Fibroblast of villous mesenchyme (primary cell): Measurements from ENCODE around the gene CYTH1. TPM values are rescaled to one million over a fixed set of nuclear protein-coding genes. Genes with fewer than 3 reads are reported as not detected.
"Not testable (repeated sequence)": the region's sequence is repeated elsewhere in the genome, so short reads cannot be mapped to it uniquely, and the experiment has no call there.

ENCODE experiments used
- DNase-seq: peaks from one replicate; pipeline ENCODE4 v3.0.0-alpha.2; 2010; ENCODE audit warnings: low read depth
- H3K4me3 ChIP-seq: 2 replicates; pipeline ENCODE4 v1.5.1; 2011; ENCODE audit warnings: low read depth, mild to moderate bottlenecking, low read length
- CTCF ChIP-seq: IDR thresholded peaks from 2 replicates; pipeline ENCODE4 v1.5.1; 2012; ENCODE audit warnings: low read depth, mild to moderate bottlenecking, low read length; ENCODE audit not compliant: insufficient read depth
- total RNA-seq: library from RNA; depleted of rRNA; stranded (reverse); fragments of >200 nt; gene quantifications from 2 replicates; pipeline ENCODE4 v1.2.3, GENCODE V29; 2012

The CYTH1 gene
- total RNA-seq, 1 donor, result 19.4 TPM

GRCh38 chr17:78781104-78781892 is 775 bp downstream of the CYTH1 start:
- DNase-seq, result peak; percentile 29
- TF ChIP-seq CTCF, result no peak
- peak overlapping the region; percentile 79 for H3K4me3 ChIP-seq

GRCh38 chr17:78780335-78780734 is 1.7 kb downstream of the CYTH1 start:
- no peak for TF ChIP-seq CTCF
- DNase-seq, result no peak
- H3K4me3 ChIP-seq, result no peak overlapping the region

GRCh38 chr17:78779850-78780249 is 2.2 kb downstream of the CYTH1 start:
- no peak for TF ChIP-seq CTCF
- H3K4me3 ChIP-seq, result no peak overlapping the region
- DNase-seq, result no peak

- not testable (repeated sequence) for DNase-seq, H3K4me3 ChIP-seq
Measured at GRCh38 chr17:78779286-78779651, 2.8 kb downstream of the CYTH1 start.

- no peak overlapping the region for H3K4me3 ChIP-seq
- no peak for DNase-seq
- TF ChIP-seq CTCF, result no peak
Measured at GRCh38 chr17:78777881-78778280, 4.2 kb downstream of the CYTH1 start.

GRCh38 chr17:78774956-78775571 is 7.0 kb downstream of the CYTH1 start:
- TF ChIP-seq CTCF, result no peak
- H3K4me3 ChIP-seq, result no peak overlapping the region

GRCh38 chr17:78774453-78774852 is 7.6 kb downstream of the CYTH1 start:
- no peak for DNase-seq
- H3K4me3 ChIP-seq, result no peak overlapping the region
- no peak for TF ChIP-seq CTCF

More at GRCh38 chr17:78774956-78775571, 7.0 kb downstream of the CYTH1 start:
- no peak for DNase-seq
